ENCODE results near the gene HCAR3.

GRCh38 chr12:122729583-122730214 lies 13.1 kb upstream of the HCAR3 start:
- TF ChIP-seq NFRKB (IDR thresholded peaks at IDR 0.05) (no peak), BHLHE40 (IDR thresholded peaks at IDR 0.05; ENCODE audit: borderline replicate concordance) (no peak), SP1 (IDR thresholded peaks at IDR 0.05) (no peak), FOXK2 (IDR thresholded peaks at IDR 0.05) (no peak), TARDBP (IDR thresholded peaks at IDR 0.05) (no peak), ELF4 (IDR thresholded peaks at IDR 0.05) (no peak), SUZ12 (IDR thresholded peaks at IDR 0.05) (no peak)
